ENCODE results near the gene GABARAPL2. TPM values are rescaled to one million over a fixed set of nuclear protein-coding genes. Genes with fewer than 3 reads are reported as not detected.
A peak's percentile ranks its signal among the peaks of the same experiment; 100 is the strongest.

Gene GABARAPL2
- polyA plus RNA-seq, 1 donor from 2014 or later, result 307 TPM

GRCh38 chr16:75622761-75623605 is 56.8 kb downstream of the GABARAPL2 start, which contains the start of gene ADAT1:
TSS of gene ADAT1 (minus strand) at chr16:75623281. CDS start at chr16:75620799, 2,482 bp downstream.
- Mint-ChIP-seq H3K4me1 (peaks cover 30 to 39% (median 32%) of the 10 kb centered on the region in 3 donors), H3K4me3 (peak within 1 kb of the TSS; percentile 98 to 99 (median 99)), H3K27ac (peak within 1 kb of the TSS; percentile 98 to 99 (median 99)), H3K9me3 (no peaks in the 10 kb centered on the region), H3K27me3 (no peaks in the 10 kb centered on the region), H3K36me3 (peaks cover 6% of the 10 kb centered on the region)

- H3K4me1 Mint-ChIP-seq, result peaks cover 32 to 42% (median 33%) of the 10 kb centered on the region in 3 donors
- peak overlapping the region in 2 of 3 donors; percentile 57 to 76 for H3K27ac Mint-ChIP-seq
- H3K4me3 Mint-ChIP-seq, result peak overlapping the region in 3 of 4 donors; percentile 49 to 86 (median 50)
Observed at GRCh38 chr16:75624921-75625334, 58.7 kb downstream of the GABARAPL2 start.

GRCh38 chr16:75626806-75627205 is 60.6 kb downstream of the GABARAPL2 start:
- peaks cover 15 to 28% (median 22%) of the 10 kb centered on the region in 3 donors for H3K4me1 Mint-ChIP-seq
- H3K9me3 Mint-ChIP-seq, result no peaks in the 10 kb centered on the region
- H3K36me3 Mint-ChIP-seq, result peaks cover 7% of the 10 kb centered on the region
- H3K27ac Mint-ChIP-seq, result peak overlapping the region in 1 of 3 donors; percentile 70
- H3K27me3 Mint-ChIP-seq, result no peaks in the 10 kb centered on the region
- H3K4me3 Mint-ChIP-seq, result peak overlapping the region in 1 of 4 donors; percentile 66

More at GRCh38 chr16:75624921-75625334, 58.7 kb downstream of the GABARAPL2 start:
- Mint-ChIP-seq H3K27me3 (no peaks in the 10 kb centered on the region), H3K9me3 (no peaks in the 10 kb centered on the region), H3K36me3 (peaks cover 9% of the 10 kb centered on the region)

Other genes starting within 250 kb of the GABARAPL2 start
- 31.5 TPM for gene CFDP1, start 132.9 kb upstream of the GABARAPL2 start, polyA plus RNA-seq
- gene TMEM170A, start 101.7 kb upstream of the GABARAPL2 start, polyA plus RNA-seq, result 51.5 TPM
- 0.13 TPM for gene CHST6, start 70.9 kb upstream of the GABARAPL2 start, polyA plus RNA-seq
- not detected for gene CHST5, start 30.3 kb upstream of the GABARAPL2 start, polyA plus RNA-seq
- 5.8 TPM for gene TMEM231, start 10.1 kb upstream of the GABARAPL2 start, polyA plus RNA-seq
- 39.3 TPM for gene ADAT1, start 56.9 kb downstream of the GABARAPL2 start, polyA plus RNA-seq
- 184 TPM for gene KARS1, start 81.3 kb downstream of the GABARAPL2 start, polyA plus RNA-seq
- 128 TPM for gene TERF2IP, start 81.4 kb downstream of the GABARAPL2 start, polyA plus RNA-seq
- 0.18 TPM for gene CPHXL2, start 110.6 kb downstream of the GABARAPL2 start, polyA plus RNA-seq
- not detected for gene DUXB, start 135.1 kb downstream of the GABARAPL2 start, polyA plus RNA-seq
- not detected for gene CPHXL, start 160.1 kb downstream of the GABARAPL2 start, polyA plus RNA-seq

All from IgD-negative memory B cell (primary cell).